Hematopoietic multipotent progenitor cell (in vitro differentiated cells): Measurements from ENCODE around the gene HCCS. TPM values are rescaled to one million over a fixed set of nuclear protein-coding genes. Genes with fewer than 3 reads are reported as not detected.

ENCODE experiments used
- DNase-seq, 3 donors: peaks; one replicate each; pipeline ENCODE4 v3.0.0-alpha.2; 2011 to 2015; ENCODE audit warnings: low read depth in 2 of 3, low spot score in 2 of 3
- total RNA-seq: library from RNA; depleted of rRNA; stranded (reverse); fragments of >200 nt; gene quantifications from one replicate; pipeline ENCODE4 v1.2.3, GENCODE V29; 2012

HCCS gene
- total RNA-seq, result 4.6 TPM

GRCh38 chrX:11111037-11111851 is at the start of gene HCCS:
Gene HCCS, plus strand, starts transcription at chrX:11111332. Its CDS starts 729 bp downstream, at chrX:11112061.
- DNase-seq, result peak; percentile 57 to 88 (median 84)

GRCh38 chrX:11064276-11064675 is 46.9 kb upstream of the HCCS start:
- DNase-seq, result no peak

- DNase-seq, result no peak
These were observed 46.1 kb upstream of the HCCS start for GRCh38 chrX:11064851-11065600.

GRCh38 chrX:11066812-11067211 is 44.3 kb upstream of the HCCS start:
- no peak for DNase-seq

DNA sequence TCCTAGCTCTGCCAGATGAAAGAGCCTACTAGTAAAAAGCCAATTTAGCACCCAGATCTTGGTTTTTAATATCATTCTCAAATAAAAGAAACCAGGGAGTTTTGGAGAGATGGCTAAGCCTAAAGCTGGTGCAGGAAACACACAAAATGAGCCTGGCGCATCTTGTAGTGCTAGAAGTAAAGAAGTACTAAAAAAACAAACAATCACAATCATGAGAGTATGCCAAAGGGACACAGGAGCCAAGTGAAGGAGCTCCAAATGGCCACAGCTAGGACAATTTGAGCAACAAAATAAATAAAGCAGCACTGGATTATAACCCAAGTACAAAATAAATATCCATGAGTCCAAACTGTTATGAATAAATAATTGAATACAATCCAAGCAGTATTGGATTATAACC is 37.8 kb upstream of the HCCS start:
- no peak for DNase-seq

DNA sequence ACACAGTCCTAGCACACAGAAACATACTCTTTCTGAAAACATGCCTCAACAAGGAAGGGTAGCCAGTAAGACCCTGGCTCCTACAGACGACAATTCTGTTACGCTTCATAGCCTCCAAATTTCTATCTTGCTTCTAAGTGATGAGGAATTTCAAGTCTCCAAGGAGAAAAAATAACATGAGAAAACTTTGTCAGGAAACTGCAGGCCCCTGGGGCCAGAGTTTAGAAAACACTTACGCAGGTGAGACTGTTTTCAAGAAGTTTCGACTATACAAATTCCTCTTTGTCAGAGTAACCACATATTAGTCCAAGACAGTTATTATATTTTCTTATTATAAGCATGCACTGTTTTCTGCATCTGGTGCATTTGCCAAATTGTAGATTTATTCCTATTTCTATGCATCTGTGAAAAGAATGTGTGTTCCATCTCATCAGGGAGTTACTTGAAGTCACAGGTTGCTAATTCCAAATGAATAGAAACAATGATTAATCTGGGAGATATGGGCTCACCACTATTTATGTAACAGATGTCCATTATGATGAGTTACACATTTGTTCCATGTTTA is 30.3 kb upstream of the HCCS start:
- DNase-seq, result no peak

GRCh38 chrX:11081511-11081910 is 29.6 kb upstream of the HCCS start:
- no peak for DNase-seq

GRCh38 chrX:11085305-11085704 is 25.8 kb upstream of the HCCS start:
- no peak for DNase-seq

DNA sequence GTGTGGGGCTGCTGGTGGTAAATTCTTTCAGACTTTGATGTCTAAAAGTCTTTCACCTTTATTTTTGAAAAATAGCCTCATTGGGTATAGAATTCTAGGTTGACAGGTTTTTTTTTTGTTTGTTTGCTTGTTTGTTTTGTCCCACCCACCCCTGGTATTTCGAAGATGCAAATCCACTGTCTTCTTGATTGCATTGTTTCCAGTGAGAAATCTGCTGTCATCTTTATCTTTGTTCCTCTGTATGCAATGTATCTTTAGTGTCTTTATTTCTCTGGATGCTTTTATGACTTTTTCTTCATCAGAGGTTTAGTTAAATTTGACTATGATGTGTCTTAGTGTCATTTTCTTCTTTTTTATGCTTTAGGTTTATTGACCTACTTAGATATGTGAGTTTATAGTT is 21.3 kb upstream of the HCCS start:
- no peak for DNase-seq

GRCh38 chrX:11097933-11098332 is 13.2 kb upstream of the HCCS start:
- DNase-seq, result no peak

DNA sequence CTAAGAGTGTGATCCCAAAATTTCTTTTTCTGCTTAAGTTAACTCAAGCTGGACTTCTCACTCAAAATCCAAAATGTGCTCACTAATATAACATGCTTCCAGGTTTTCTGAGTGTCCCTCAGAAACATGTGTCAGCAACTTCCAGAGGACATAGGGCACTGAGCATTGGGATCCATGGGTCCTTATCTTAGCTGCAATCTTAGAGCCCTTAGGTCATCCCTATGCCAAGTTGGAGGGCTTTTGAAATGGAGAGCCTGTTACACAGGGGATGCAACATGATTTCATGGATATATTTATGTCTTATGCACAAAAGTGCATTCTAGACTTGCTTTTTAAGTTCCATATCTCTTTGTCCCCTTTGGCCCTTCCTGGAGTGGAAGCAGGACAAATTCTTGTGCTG is 11.7 kb upstream of the HCCS start:
- no peak for DNase-seq

GRCh38 chrX:11100281-11101035 is 10.7 kb upstream of the HCCS start:
- no peak for DNase-seq

DNA sequence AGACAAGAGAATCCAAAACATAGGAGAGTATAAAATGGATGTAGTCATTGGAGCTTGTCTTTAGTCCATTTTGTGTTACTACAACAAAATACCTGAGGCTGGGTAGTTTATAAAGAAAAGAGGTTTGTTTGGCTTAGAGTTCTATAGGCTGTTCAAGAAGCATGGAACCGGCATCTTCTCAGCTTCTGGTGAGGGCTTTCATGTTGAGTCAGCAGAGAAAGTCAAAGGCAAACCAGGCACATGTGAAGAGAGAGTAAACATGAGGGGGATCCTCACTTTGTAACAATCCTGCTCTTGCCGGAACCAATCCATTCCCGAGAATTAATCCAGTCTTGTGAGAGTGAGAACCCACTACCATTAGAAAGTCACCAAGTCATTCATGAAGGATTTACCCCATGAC is 8.1 kb upstream of the HCCS start:
- DNase-seq, result no peak

GRCh38 chrX:11103751-11104150 is 7.4 kb upstream of the HCCS start:
- no peak for DNase-seq

GRCh38 chrX:11105080-11105479 is 6.1 kb upstream of the HCCS start:
- DNase-seq, result no peak

DNA sequence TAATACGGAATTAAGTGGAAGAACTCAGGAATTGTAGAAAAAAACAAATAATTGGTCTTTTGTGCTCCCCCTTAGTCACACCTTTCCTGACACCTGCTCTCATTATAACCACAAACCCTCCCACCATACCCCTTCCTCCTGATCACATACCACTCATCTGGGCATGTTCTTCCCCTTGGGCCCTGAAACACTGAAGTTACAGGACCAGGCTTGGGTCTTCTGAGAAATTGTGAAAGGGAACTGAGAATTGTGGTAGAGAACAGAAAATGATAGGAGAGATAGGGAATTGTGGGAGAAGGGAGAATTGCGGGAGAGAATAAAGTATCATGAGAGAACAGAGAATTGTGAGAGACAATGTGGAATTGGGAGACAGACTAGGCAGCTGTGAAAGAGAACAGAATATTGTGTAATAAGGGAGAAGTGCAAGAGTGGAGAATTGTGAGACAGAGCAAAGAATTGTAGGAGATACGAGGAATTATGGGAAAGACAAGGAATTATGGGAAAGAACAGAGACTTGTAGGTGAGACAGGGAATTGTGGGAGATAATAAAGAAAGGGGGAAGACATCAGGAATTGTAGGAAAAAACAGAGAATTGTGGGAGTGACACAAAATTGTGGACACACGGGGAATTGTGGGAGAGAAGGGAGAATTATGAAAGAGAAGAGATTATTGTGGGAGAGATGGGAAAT is 2.7 kb upstream of the HCCS start:
- DNase-seq, result no peak

GRCh38 chrX:11109968-11110367 is 1.2 kb upstream of the HCCS start:
- DNase-seq, result no peak

DNA sequence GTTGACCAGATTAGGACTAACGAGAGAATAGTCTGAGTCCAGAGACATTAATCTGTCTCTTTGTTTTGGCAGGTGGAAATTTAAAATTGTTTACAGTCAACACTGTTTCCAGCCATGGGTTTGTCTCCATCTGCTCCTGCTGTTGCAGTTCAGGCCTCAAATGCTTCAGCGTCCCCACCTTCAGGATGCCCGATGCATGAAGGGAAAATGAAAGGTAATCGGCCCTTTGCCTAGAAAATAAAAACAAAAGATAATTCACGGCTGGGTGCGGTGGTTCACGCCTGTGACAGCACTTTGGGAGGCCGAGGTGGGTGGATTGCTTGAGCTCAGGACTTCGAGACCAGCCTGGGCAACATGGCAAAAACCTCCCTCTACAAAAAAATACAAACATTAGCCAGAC is 815 bp downstream of the HCCS start:
- no peak for DNase-seq

- no peak for DNase-seq
These were observed 2.6 kb downstream of the HCCS start for GRCh38 chrX:11113731-11114130.

- no peak for DNase-seq
These were observed 6.6 kb downstream of the HCCS start for GRCh38 chrX:11117745-11118144.
